ENCODE results near the gene POTEF.
"Not testable (repeated sequence)": the region's sequence is repeated elsewhere in the genome, so short reads cannot be mapped to it uniquely, and the experiment has no call there.

Gene POTEF

DNA sequence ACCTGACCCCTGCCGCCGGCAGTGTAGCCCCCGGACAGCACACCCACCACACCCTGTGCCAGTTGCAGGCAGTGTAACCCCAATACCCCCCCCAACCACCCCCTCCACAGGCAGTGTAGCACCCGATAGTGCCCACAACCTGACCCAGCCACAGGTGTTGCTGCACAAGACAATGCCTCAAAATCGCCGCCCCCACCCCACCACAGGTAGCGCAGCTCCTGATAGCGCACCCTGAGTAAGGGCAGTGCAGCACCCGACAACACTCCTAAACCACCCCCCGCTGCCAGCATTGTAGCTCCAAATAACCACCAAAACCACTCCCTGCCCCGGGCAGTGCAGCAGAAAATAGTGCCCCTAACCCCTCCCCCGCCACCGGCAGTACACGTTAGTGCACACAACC lies 558 bp downstream of the POTEF start:
- not testable (repeated sequence) for DNase-seq (ENCODE audit: low read depth in 2 of 2)

DNA sequence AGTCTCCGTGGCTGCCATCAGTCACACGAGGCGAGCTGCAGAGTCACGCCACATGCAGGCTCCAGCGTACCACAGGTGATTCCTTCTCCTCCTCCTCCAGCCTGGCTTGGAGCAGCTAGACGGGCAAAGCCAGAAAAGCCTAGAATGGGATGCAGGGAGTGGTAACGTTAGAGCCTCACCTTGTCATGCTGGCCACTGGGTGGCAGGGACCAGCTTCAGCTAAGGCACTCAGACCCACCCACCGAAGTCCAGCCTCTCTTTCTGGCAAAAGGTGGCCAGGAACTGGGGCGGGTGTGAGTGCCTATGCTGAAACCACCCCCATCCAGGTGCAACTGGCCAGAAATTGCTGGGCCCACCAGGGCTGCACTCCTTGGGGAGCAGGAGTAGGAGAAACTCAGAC lies 1.3 kb downstream of the POTEF start:
- not testable (repeated sequence) for DNase-seq (ENCODE audit: low read depth in 2 of 2)

DNA sequence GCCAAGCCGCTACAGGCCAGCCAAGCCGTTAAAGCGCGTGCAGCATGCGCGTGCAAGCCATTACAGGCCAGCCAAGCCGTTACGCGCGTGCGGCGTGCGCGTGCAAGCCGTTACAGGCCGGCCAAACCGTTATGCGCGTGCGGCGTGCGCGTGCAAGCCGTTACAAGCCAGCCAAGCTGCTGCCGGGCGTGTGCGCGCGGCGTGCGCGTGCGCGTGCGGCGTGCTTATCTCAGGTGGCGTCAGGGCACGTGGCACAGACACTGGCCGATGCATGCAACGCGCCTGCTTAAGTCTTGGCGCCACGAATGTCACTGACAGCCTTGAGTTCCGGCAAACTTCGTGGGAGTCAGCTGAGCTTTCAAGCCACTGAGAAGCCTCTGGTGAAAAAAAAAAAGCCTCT lies 8.1 kb downstream of the POTEF start:
- DNase-seq (ENCODE audit: low read depth in 2 of 2) = not testable (repeated sequence)

DNA sequence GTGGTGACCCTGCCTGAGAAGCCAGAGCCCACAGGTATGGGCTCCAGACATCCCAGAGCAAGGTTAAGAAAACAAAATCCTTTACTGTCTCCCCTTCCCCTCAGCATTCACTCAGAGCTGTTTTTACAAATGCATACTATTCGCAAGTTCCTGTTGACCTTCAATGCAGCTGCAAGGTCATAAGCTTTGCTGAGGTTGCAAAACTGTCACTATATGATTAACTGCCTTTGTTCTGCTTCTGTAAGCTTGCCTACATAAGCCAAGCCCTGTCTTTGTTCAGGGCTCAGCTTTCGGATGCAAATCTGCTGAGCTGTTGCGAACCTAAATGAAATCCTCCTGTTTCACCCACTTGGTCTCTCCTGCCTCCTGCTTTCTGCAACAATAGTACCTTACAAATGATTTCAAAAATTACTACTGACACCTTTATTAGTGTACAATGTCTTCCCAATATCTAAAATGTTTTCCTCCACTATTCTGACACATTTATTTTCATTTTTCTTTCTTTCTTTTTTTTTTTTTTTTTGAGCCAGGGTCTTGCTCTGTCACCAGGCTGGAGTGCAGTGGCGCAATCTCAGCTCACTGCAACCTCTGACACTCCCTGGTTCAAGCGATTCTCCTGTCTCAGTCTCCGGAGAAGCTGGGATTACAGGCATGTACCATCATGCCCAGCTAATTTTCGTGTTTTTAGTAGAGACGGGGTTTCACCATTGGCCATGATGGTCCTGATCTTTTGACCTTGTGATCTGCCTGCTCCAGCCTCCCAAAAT lies 26.2 kb downstream of the POTEF start:
- not testable (repeated sequence) for DNase-seq (ENCODE audit: low read depth in 2 of 2)

DNA sequence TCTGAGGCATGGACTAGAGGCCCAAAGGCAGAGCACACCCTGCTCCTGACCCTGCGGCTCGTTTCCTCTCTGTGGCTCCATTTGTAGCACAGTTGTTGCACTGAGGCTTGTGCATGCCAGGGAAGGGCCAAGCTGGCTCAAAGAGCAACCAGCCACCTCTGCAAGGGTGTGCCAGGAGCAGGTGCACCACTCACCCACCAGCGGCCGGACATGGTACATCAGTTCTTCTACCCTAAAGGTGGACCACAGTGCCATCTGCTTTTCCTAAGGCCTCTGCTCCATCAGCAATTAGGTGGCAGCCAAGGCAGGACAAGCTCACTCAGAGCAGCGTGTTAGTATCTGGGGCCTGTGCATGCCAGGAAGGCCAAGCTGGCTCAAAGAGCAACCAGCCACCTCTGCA lies 66.4 kb downstream of the POTEF start:
- not testable (repeated sequence) for DNase-seq (ENCODE audit: low read depth in 2 of 2)

DNA sequence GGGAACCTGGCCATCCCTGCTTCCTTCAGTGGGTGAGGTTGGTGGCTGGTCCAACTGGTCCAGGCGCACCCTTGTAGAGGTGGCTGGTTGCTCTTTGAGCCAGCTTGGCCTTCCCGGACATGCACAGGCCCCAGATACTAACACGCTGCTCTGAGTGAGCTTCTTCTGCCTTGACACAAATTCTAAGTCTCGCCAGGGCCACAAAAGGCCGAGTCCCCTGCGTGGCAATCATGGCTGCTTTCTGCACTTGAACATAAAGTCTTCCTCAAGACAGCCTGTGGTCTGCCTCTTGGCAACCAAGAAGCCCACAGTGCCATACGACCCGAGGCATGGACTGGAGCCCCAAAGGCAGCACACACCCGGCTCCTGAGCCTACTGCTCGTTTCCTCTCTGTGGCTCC lies 69.0 kb downstream of the POTEF start:
- DNase-seq (ENCODE audit: low read depth in 2 of 2) = not testable (repeated sequence)

DNA sequence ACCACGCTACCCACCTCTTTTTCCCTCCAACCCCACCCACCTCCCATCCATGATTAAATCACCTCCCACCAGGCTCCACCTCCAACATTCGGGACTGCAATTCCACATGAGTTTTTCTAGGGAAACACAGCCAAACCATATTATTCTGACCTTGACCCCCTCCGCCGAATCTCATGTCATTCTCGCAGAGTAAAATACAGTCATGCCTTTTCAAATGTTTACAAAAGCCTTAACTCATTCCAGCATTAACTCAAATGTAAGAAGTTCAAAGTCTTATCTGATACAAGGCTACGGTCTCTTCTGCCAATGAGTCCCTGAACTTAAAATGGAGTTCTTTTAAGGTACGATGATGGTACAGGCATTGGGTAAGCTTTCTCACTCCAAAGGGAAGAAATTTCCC lies 72.7 kb downstream of the POTEF start:
- DNase-seq (ENCODE audit: low read depth in 2 of 2) = not testable (repeated sequence)

DNA sequence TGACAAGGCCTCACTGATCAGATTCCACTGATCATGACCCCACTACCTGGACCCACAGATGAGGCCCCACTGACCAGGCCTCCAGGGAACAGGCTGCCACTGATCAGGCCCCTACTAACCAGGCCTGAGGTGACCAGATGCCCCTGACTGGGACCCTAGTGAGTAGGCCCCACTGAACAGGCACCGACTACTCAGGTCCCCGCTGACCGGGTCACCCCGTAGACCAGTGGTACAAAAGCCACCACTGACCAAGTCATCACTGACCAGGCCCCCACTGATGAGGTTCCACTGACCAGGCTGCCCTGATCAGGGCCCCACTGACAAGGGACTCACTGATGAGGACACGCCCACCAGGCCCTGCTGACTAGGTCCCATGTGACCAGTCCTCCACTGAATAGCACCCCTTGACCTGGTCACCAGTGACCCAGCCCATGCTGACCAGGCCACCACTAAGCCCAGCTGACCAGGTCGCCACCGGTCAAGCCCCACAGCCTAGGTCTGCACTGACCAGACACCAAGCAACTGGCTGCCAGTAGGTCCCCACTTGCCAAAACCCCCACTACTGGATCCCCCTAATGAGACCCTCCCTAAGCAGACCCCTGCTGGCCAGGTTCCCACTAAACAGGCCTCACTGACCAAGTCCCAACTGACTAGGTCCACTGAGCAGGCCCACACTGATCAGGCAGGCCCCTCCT lies 75.7 kb downstream of the POTEF start:
- not testable (repeated sequence) for DNase-seq (ENCODE audit: low read depth in 2 of 2)

DNA sequence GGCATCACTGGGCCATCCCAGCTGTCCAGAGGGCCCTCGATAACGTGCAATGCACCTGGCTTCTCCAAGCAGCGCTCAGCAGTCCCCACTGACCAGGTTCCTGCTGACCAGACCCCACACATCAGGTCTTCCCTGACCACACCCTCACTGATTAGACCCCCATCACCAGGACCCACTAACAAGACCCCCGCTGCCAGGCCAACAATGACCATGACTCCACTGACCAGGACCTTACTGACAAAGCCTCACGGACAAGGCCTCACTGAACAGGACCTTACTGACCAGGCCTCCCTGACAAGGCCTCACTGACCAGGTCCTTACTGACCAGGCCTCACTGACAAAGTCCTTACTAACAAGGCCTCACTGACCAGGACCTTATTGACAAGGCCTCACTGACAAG lies 76.6 kb downstream of the POTEF start:
- not testable (repeated sequence) for DNase-seq (ENCODE audit: low read depth in 2 of 2)

DNA sequence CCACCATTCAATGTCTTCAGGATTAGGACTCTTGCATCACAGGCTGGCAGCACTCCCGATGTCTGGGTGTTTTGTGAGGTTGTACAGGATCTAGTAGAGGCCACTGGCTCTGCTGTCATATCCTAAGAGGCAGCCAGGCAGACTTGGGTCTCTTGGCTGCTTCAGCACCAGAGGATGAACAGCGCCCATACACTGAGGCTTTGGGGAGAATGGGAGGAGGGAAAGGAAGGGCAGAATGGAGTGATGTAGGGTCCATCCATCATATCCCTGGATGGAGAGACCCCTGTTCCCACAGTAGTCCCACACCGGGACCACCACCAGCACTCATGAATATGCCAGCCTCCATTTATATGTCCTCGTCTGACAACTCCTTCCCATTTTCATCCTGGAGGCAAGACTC lies 80.6 kb downstream of the POTEF start:
- not testable (repeated sequence) for DNase-seq (ENCODE audit: low read depth in 2 of 2)

DNA sequence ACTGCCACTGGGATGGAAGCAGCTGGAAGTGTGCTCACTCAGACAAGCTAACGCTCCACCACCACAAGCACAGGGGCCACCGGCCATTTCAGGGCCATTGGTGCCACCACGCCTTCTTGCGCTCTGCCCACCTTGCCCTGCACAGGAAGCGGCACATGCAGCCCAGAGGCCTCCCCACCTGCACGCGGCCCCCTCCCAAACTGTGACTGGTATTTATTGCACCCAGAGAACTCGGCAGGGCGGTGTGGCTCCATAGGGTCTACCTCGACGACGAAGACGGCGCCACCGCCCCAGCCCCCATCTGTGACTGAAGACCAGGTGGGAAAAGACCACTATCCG lies 90.8 kb downstream of the POTEF start:
- not testable (repeated sequence) for DNase-seq (ENCODE audit: low read depth in 2 of 2)

DNA sequence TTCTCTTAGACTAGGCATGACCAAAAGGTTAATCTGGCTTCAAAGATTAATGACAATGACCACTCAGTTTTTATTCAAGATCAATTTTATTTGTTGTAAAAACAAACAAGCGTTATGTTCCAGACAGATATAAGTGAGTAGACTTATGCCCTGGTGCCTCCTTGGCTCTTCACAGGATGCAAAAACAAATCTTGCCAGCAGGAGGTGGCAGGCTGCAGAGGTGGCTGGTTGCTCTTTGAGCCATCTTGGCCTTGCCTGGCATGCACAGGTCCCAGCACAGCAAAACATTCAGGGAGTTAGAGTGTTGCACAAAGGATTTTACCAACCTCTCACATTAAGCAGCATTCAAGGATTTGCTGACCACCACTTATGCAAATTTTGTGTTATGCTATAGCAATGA lies 103.1 kb downstream of the POTEF start:
- not testable (repeated sequence) for DNase-seq (ENCODE audit: low read depth in 2 of 2)
